NAMALWA (cell line): ENCODE data around the gene CLDN18.
A peak's percentile ranks its signal among the peaks of the same experiment; 100 is the strongest.

ENCODE experiments used
- DNase-seq: peaks from one replicate; pipeline ENCODE4 v3.0.0-alpha.2; 2015; ENCODE audit warnings: low spot score

Gene CLDN18

DNA sequence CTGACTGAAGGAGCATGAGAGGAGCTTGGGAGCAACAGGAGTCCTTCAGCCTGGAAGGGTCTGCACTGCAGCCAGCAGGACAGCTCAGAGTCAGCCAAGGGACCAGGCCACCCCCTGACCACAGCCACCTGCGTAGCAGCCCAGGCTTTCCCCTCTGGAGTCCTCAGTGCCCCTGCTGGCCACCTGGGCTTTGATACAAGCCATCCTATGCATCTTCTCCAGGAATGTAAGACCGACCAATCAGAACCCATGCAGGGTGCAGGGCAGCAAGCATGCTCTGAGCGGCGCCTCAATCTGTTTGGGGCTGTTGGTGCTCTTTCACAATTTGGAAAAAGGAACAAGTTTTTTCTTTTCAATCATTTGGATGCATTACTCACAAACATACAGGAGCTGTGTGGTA lies 53.5 kb downstream of the CLDN18 start:
- no peak for DNase-seq

DNA sequence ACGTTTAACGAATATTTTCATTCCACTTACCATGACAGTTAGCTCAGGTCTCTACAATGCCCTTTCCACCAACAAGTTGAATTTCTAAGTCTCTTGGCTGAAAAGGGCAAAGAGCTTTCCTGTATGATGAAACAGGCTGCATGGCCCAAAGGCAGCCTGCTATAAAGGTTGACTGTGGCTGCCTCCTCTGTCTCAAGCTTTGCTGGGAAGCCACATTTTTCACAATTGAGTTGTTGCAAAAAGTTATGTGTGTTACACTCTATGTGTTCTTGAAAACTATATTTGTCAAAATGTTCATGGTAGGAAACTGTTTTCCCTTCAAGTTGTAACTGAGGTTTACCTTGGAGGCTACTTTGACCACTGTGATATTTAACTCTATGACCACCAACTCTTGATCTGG lies 56.0 kb downstream of the CLDN18 start:
- no peak for DNase-seq

DNA sequence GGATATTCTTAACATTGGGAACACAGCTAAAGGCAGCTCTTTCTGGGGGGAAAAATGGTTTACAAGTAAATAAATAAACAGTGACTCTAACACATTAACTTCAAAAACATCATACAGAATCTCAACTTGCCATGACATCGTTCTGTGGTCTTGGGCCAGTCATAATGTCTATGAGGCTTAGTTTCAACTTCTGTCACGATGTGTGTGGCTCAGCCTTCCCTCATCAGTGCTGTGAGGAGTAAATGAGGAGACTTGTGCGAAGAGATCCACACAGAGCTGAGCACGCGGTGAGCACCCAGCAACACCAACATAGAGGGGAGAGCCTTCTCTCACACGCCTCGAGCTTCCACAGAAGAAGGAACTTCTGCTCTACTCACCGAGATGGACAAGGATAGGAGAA lies 56.4 kb downstream of the CLDN18 start:
- no peak for DNase-seq

DNA sequence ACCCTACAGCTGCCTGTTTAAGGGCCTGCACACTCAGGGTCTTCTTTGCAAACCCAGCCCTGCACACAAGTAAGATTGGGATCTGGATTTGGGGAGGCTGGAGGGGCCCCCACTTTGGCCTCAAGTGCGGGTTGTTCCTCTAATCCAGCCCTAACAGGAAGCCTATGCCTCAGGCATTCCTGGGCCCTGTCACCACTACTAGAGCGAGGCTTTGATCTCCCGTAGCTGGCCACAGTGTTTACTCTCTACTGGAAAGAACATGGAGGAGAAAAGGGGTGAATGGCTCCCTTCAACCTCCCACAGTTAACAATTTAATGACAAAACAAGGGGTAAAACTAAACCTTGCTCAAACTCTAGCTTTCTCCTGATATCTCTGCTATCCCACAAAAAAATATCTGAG lies 57.0 kb downstream of the CLDN18 start:
- no peak for DNase-seq

DNA sequence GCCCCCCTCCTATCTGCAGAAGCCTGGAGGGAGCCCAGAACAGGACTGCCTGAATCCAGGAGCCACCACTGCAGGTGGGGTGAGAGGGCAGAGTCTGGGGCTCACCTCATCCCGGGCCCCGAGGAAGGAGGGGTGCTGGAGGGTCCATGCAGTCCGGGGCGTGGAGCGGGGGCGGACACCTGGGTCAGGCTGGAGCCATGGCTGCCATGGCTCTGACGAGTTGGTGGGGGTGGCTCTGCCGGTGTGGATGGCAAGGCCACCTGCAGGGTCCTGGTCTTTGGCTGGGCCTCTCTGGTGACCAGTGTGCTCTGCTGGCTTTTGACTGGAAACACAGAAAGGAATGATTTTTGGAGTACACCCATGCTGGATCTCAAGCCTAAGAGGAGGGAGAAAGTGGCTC lies 58.1 kb downstream of the CLDN18 start:
- DNase-seq, result no peak

DNA sequence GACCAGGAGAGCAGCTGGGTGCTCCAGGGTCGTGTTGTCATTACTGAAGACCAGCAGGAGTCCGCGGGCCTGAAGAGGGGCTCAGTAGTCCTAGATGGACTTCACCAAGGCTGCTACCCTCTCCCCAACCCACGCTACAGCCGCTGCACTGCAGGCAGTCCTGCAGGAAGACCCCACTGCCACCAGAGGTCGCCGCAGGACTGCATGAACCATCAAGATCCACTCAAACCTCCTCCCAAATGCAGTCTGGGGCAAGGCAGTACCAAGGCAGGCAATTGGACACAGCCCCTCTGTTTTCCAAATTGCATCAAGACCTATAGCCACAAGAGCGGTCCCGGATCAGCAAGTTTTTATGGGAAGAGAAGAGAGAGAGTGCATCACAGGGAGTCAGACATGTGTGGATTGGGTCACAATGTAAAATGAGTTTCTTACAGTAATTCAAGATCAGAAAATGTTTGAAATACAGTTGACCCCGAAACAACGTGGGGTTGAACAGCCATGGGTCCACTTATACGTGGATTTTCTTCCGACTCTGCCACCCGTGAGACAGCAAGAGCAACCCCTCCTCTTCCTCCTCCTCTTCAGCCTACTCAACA lies 58.7 kb downstream of the CLDN18 start:
- peak; percentile 84 for DNase-seq

DNA sequence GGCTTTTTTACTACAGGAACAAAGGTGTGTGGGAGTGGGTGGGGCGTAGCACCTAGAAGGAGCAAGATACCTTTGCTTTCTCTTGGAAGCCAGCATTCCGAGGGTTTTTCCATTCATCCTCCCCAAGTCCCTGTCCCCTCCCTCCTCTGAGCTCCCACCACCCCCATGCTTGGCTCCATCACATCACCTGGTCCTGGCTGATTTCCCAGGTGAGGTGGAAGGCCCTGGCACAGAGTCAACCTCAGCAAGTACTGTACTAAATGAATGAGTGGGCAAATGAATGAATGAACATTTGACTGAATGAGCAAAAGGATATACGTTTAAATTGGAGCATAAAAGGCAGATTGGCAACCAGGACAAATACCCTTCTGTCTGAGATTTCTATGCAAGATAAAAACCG lies 60.0 kb downstream of the CLDN18 start:
- DNase-seq, result no peak

DNA sequence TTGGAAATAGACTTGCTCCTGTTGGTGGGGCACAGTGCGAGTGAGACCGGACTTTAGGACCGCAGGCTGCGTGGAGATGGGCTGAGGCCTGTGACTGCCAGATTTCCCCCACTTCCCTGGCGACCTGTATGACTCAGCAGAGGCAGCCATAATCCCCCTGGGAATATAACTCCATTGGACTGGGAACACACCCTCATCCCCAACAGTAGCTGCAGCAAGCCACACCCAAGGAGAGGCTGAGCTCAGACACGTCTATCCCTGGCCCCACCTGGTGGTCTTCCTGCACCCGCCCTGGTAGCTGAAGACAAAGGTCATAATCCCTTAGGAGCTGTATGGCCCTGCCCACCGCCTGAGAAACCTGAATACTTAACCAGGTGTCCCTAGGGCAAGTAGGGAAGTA lies 62.8 kb downstream of the CLDN18 start:
- DNase-seq, result no peak

DNA sequence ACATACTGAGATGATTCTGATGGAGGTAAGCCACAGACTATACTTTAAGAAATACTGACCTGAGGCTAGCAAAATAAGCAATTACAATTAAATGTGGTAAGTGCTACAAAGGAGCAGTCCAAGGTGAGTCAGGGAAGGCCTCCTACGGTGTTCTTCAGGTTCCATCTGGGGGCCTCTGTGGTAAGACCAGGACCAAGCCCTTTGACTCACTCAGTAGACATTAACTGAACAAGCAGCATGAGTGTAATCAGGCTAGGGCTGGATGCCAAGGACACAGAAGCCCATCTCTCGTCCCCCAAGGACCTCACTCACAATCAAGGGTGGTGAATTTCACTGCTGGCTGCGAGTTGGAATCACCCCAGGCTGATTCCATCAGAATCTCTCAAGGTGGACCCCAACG lies 68.1 kb downstream of the CLDN18 start:
- no peak for DNase-seq

DNA sequence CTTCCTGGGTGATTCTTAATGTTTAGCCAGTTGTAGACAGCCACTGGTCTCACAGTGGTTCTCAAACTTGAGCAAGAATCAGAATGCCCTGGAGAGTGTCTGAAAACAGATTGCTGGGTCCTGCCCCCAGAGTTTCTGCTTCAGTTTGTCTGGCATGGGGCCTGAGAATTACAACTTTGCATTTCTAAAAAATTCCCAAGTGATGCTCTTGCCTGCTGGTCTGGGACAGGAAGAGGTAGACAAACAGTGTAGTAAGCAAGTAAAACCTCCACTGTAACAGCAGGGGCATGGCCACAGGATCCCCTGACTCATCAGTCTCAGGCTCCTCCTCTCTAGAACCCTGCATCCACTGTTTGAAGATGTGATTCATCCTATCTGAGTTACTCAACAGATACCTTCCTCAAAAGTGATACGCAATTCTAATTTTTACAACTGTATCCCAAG lies 69.0 kb downstream of the CLDN18 start:
- DNase-seq, result no peak

DNA sequence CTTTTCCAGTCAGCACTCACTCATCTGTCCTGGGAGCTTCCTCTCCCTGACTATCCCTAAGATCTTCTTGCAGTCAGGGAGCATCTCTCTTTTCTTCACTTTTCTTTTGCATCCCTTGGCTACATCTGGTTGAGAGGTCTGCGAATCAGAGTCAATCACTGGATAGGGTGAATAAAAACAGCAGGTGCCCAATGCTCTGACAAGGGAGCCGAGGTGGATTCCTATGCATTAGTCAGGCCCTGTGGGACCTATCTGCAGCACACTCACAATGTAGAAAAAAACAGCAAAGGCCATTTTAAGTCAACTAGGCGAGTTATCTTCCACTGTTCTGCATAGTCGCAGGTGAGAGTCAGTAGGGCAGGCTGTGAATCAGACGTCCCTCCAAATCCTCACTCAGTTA lies 69.9 kb downstream of the CLDN18 start:
- DNase-seq, result no peak

DNA sequence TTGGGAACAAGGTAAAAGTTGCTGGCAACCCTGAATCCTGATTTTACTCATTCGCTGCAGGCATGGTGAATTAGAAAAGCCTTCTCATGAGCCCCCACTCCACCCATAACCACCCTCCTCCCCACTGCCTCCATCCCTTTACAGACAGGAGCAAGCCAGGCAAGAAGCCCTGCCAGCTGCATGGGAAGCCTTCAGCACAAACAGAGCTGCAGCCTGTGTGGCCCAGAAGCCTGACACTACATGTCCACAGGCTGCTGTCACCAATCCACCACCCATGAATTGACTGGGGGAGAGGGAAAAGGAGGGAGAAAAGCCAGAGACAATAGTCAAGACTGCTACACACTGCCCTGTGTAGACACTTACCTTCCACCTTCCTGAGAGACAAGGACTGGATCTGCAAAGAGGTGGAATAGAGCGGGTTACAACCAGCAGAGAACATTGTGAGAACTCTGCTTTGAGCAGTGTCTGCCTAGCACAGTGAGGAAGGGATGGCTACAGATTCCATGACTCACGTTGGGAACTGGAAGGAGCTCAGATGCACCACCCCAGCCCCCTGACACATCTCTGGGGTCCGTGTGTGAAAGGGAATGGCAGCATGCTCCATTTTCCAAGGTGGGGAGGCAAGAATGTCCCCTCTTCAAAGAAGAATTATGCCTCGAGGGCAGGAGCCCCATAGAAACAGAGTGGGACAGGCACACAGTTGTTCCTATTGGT lies 71.6 kb downstream of the CLDN18 start:
- DNase-seq, result no peak

DNA sequence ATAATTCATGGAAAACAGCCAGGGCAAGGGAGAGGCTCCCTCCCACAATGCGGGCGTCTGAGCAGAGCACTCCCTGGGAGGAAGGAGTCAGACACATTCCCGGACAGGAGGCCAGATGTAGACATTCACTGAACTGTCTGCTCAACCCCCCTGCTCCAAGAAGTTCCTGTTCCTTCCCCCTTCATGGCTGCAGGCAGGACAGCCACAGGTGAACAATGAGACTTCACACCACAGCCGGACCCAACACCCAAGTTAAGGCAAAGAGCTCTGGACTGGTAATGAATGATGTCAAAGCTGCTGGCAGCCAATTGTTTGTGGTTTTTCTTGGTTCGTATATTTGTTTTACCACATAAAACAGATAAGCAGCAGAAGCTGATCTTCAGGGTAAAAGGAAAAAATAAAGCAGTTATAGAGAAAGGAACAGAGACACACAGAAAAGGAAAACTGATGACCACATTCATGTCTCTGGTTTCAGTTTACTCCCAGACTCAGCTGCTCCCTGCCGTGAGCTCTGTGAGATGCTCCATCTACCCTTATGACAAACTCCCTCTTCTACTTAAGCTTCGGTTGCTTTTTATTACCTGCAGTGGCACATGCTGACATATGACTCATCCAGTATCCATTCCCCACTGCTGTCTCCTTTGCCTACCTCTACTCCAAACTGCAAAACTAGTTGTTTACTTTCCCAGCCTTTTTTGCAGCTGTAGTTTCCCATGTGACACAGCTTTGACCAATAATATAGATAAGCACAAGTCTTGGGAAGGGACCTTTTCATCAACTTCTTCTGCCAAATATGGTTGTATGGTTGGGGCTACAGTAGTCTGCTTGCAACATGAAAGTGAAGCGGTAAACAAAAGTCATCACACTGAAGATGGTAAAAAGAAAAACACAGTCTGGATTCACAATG lies 72.4 kb downstream of the CLDN18 start:
- DNase-seq, result no peak

DNA sequence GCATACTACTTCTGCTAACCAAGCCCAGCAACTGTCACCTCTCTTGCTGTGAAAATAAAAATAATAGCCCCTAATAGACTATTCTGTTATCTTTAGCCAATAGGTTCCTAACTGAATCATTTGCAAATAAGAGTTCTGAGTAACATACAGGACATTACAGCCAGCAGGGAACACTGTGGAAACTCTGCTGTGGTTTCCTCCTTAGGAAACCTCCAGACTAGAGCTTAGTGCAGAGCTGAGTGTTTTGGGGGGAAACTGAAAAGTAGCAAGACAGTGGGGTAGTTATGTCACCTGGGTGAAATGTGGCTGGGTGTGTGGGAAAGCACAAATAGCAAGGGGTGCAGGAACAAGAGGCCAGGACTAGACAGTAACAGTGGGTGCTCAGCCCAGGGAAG lies 73.0 kb downstream of the CLDN18 start:
- DNase-seq, result no peak
